T-helper 1 cell treated with Interleukin-12 subunit alpha and Interleukin-12 subunit beta and Interleukin-4 antibody, amounts not matched to agents 30 ng/mL and 1 ng/mL, for 36 hours (primary cell): Measurements from ENCODE around the gene DDX3X. TPM values are rescaled to one million over a fixed set of nuclear protein-coding genes. Genes with fewer than 3 reads are reported as not detected.
"Not testable (repeated sequence)": the region's sequence is repeated elsewhere in the genome, so short reads cannot be mapped to it uniquely, and the experiment has no call there.

ENCODE experiments used
- intact Hi-C: fragments of 100-400 bp; cut with micrococcal nuclease; formaldehyde crosslinking; loops from one replicate; pipeline ENCODE4 v1.15.1; 2024
- total RNA-seq: library from RNA; stranded (reverse); gene quantifications from 2 replicates; pipeline ENCODE4 v1.2.3, GENCODE V29; 2022

The DDX3X gene
- total RNA-seq, 1 donor from 2014 or later: 315 TPM

GRCh38 chrX:41407816-41408215 lies 73.9 kb downstream of the DDX3X start:
- intact Hi-C loops: no loop called here

GRCh38 chrX:41408576-41408975 lies 74.6 kb downstream of the DDX3X start:
- intact Hi-C loops: no loop called here

GRCh38 chrX:41409006-41409405 lies 75.0 kb downstream of the DDX3X start:
- intact Hi-C loops: no loop called here

- intact Hi-C loops: not testable (repeated sequence)
These were observed 77.3 kb downstream of the DDX3X start for GRCh38 chrX:41411222-41411621.

GRCh38 chrX:41412261-41413081 lies 78.5 kb downstream of the DDX3X start:
- intact Hi-C loops: no loop called here

Other genes with a start within 250 kb of the DDX3X start
- gene USP9X, start 248.7 kb upstream of the DDX3X start, total RNA-seq: 45.5 and 47.3 TPM in 2 replicates
- gene NYX, start 113.2 kb downstream of the DDX3X start, total RNA-seq: not detected in 2 replicates